Measurements from ENCODE around the gene SNTG2. TPM values are rescaled to one million over a fixed set of nuclear protein-coding genes. Genes with fewer than 3 reads are reported as not detected.

The SNTG2 gene
- total and polyA plus RNA-seq, 10 of the 15 experiments (the other 5 are each of a cell fraction or from before 2014, with no cell fraction given) = not detected

GRCh38 chr2:960061-960736, 9.6 kb downstream of the SNTG2 start:
- ChIA-PET RAD21 (ENCODE audit: unreplicated experiment) (no interaction called here), CTCF (no interaction called here), POLR2A (no interaction called here)

GRCh38 chr2:961786-962185, 11.1 kb downstream of the SNTG2 start:
- FAIRE-seq = no peak
- no TSS peak for BruUV-seq (replicated peaks)
- no peaks in the 10 kb centered on the region for H4K20me1 ChIP-seq (ENCODE audit: control insufficient read depth, insufficient read depth)
- H3K36me3 ChIP-seq (ENCODE audit: control insufficient read depth in 2 of 2, insufficient read depth in 2 of 2, low read length in 1 of 2) = no peaks in the 10 kb centered on the region
- TF ChIP-seq BHLHE40 (IDR thresholded peaks at IDR 0.05; ENCODE audit: borderline replicate concordance in 1 of 2, low read depth in 2 of 2, low read length in 1 of 2) (no peak), ZSCAN29 (IDR thresholded peaks at IDR 0.05) (no peak), NR2C2 (IDR thresholded peaks at IDR 0.05; ENCODE audit: borderline replicate concordance, control insufficient read depth, insufficient read length, low read depth) (no peak), EZH2 (IDR thresholded peaks at IDR 0.05; ENCODE audit: borderline replicate concordance, control insufficient read depth, low read depth, low read length) (no peak), CEBPB (IDR thresholded peaks at IDR 0.05; ENCODE audit: borderline replicate concordance in 1 of 2, low read depth in 2 of 2, low read length in 2 of 2) (no peak), HDAC2 (IDR thresholded peaks at IDR 0.05) (no peak), POLR2A (IDR thresholded peaks at IDR 0.05; ENCODE audit: low read depth, low read length) (no peak), KDM1A (IDR thresholded peaks at IDR 0.05; ENCODE audit: borderline replicate concordance) (no peak), ZNF622 (IDR thresholded peaks at IDR 0.05) (no peak)
- DNase-seq (ENCODE audit: low read depth, low spot score) = no peak
- H3K4me1 ChIP-seq (ENCODE audit: control insufficient read depth, insufficient read depth, low read length) = no peaks in the 10 kb centered on the region
- ChIA-PET CTCF (interaction anchor here (0.6 kb wide), 1 partner anchor 17 kb away, joined by 3 read pairs; no protein-coding TSS in a partner anchor), POLR2A (no interaction called here), SMC1A (ENCODE audit: uncharacterized antibody, unreplicated experiment) (no interaction called here), RAD21 (ENCODE audit: unreplicated experiment) (no interaction called here)
- no peaks in the 10 kb centered on the region for H3K27me3 ChIP-seq (replicated peaks in 1 of 2; ENCODE audit: control insufficient read depth in 2 of 2, insufficient read depth in 2 of 2, low read length in 1 of 2)
- intact Hi-C loops (cut with micrococcal nuclease; ENCODE audit: unreplicated experiment) = no loop called here
- no peak overlapping the region for H3K27ac ChIP-seq (ENCODE audit: control insufficient read depth, insufficient read depth)
- H3K4me3 ChIP-seq = no peak overlapping the region
- H3K9me3 ChIP-seq (replicated peaks; ENCODE audit: control insufficient read depth, insufficient read depth, low read length) = no peaks in the 10 kb centered on the region; the same call in 2 of the 3 replicates
- H3K9ac ChIP-seq (ENCODE audit: control insufficient read depth, insufficient read depth, low read length) = no peak overlapping the region
- H3K4me2 ChIP-seq (ENCODE audit: control insufficient read depth, insufficient read depth) = no peak overlapping the region
- no peak overlapping the region for H2AFZ ChIP-seq (ENCODE audit: control insufficient read depth, low read depth, low read length)
- in situ Hi-C loops (cut with MboI) = no loop called here
- H3K79me2 ChIP-seq (ENCODE audit: control insufficient read depth, insufficient read depth, low read length) = no peaks in the 10 kb centered on the region
- ATAC-seq = no peak

More at GRCh38 chr2:960061-960736, 9.6 kb downstream of the SNTG2 start:
- TF ChIP-seq CREM (IDR thresholded peaks at IDR 0.05; ENCODE audit: low read depth) (no peak), ZNF217 (IDR thresholded peaks at IDR 0.05) (no peak), BACH1 (IDR thresholded peaks at IDR 0.05; ENCODE audit: borderline replicate concordance) (no peak), TARDBP (IDR thresholded peaks at IDR 0.05; ENCODE audit: borderline replicate concordance) (no peak), ZNF207 (IDR thresholded peaks at IDR 0.05; ENCODE audit: borderline replicate concordance) (no peak), MXI1 (IDR thresholded peaks at IDR 0.05; ENCODE audit: low read depth, low read length) (no peak), CHD4 (IDR thresholded peaks at IDR 0.05) (no peak), CHD2 (IDR thresholded peaks at IDR 0.05; ENCODE audit: borderline replicate concordance, low read depth, low read length) (no peak)
- no peak overlapping the region for H3K4me2 ChIP-seq (ENCODE audit: control insufficient read depth, insufficient read depth)
- H3K27ac ChIP-seq (ENCODE audit: control insufficient read depth, insufficient read depth) = no peak overlapping the region
- no peaks in the 10 kb centered on the region for H4K20me1 ChIP-seq (ENCODE audit: control insufficient read depth, insufficient read depth)
- FAIRE-seq (no peak), ATAC-seq (no peak), DNase-seq (ENCODE audit: low read depth, low spot score) (no peak)
- H3K36me3 ChIP-seq (ENCODE audit: control insufficient read depth in 2 of 2, insufficient read depth in 2 of 2, low read length in 1 of 2) = no peaks in the 10 kb centered on the region
- no peak overlapping the region for H3K4me3 ChIP-seq
- in situ Hi-C loops (cut with MboI) = no loop called here
- H3K9me3 ChIP-seq (replicated peaks; ENCODE audit: control insufficient read depth, insufficient read depth, low read length) = no peaks in the 10 kb centered on the region
- no peak overlapping the region for H3K9ac ChIP-seq (ENCODE audit: control insufficient read depth, insufficient read depth, low read length)
- 21% methylated on average over 14 of the region's 14 CpGs for WGBS (ENCODE audit: insufficient coverage, insufficient replicate concordance, low lambda C conversion rate, missing lambda C conversion rate)
- BruUV-seq (replicated peaks) = no TSS peak
- H2AFZ ChIP-seq (ENCODE audit: control insufficient read depth, low read depth, low read length) = no peak overlapping the region
- no peaks in the 10 kb centered on the region for H3K79me2 ChIP-seq (ENCODE audit: control insufficient read depth, insufficient read depth, low read length)
- H3K27me3 ChIP-seq (replicated peaks in 1 of 2; ENCODE audit: control insufficient read depth in 2 of 2, insufficient read depth in 2 of 2, low read length in 1 of 2) = no peaks in the 10 kb centered on the region
- intact Hi-C loops (cut with micrococcal nuclease; ENCODE audit: unreplicated experiment) = no loop called here
- no peaks in the 10 kb centered on the region for H3K4me1 ChIP-seq (ENCODE audit: control insufficient read depth, insufficient read depth, low read length)
- SMC1A ChIA-PET (ENCODE audit: uncharacterized antibody, unreplicated experiment) = no interaction called here
